Activated naive CD8-positive, alpha-beta T cell treated with anti-CD3 and anti-CD28 coated beads for 36 hours (primary cell): Measurements from ENCODE around the gene AGBL3. TPM values are rescaled to one million over a fixed set of nuclear protein-coding genes. Genes with fewer than 3 reads are reported as not detected.

Experiments
- DNase-seq: peaks from one replicate; pipeline ENCODE4 v3.0.0; 2021
- H3K27ac Mint-ChIP-seq: one replicate; pipeline ENCODE4 v1.8.0; 2022; ENCODE audit warnings: mild to moderate bottlenecking, moderate library complexity, mixed read lengths
- H3K27me3 Mint-ChIP-seq: one replicate; pipeline ENCODE4 v1.8.0; 2022; ENCODE audit warnings: mild to moderate bottlenecking, mixed read lengths
- H3K36me3 Mint-ChIP-seq: one replicate; pipeline ENCODE4 v1.8.0; 2021; ENCODE audit warnings: mild to moderate bottlenecking, mixed read lengths
- H3K4me1 Mint-ChIP-seq: one replicate; pipeline ENCODE4 v1.8.0; 2021; ENCODE audit warnings: mixed read lengths
- H3K4me3 Mint-ChIP-seq: one replicate; pipeline ENCODE4 v1.8.0; 2022; ENCODE audit warnings: mild to moderate bottlenecking, moderate library complexity, mixed read lengths
- H3K9me3 Mint-ChIP-seq: one replicate; pipeline ENCODE4 v1.8.0; 2022; ENCODE audit warnings: mixed read lengths
- total RNA-seq, 2 experiments: library from RNA; stranded (reverse); gene quantifications; one replicate each; pipeline ENCODE4 v1.2.3, GENCODE V29; 2021

AGBL3 gene
- total RNA-seq, 2 experiments from 2014 or later, result 2.2 to 3.6 TPM

GRCh38 chr7:135128931-135129330, 142.6 kb downstream of the AGBL3 start:
- Mint-ChIP-seq H3K27ac (no peak overlapping the region), H3K27me3 (no peaks in the 10 kb centered on the region), H3K4me1 (no peaks in the 10 kb centered on the region), H3K4me3 (no peak overlapping the region), H3K9me3 (peaks cover 28% of the 10 kb centered on the region), H3K36me3 (peaks cover 16% of the 10 kb centered on the region)
- no peak for DNase-seq

GRCh38 chr7:135129579-135129978, 143.3 kb downstream of the AGBL3 start:
- Mint-ChIP-seq H3K9me3 (peaks cover 28% of the 10 kb centered on the region), H3K27ac (no peak overlapping the region), H3K27me3 (no peaks in the 10 kb centered on the region), H3K36me3 (peaks cover 16% of the 10 kb centered on the region), H3K4me3 (no peak overlapping the region), H3K4me1 (no peaks in the 10 kb centered on the region)
- DNase-seq, result no peak

GRCh38 chr7:135143885-135144668, 157.8 kb downstream of the AGBL3 start:
- DNase-seq, result no peak
- Mint-ChIP-seq H3K36me3 (peaks cover 10% of the 10 kb centered on the region), H3K9me3 (peaks cover 14% of the 10 kb centered on the region), H3K4me3 (no peak overlapping the region), H3K4me1 (peaks cover 26% of the 10 kb centered on the region), H3K27me3 (no peaks in the 10 kb centered on the region), H3K27ac (no peak overlapping the region)

- H3K9me3 Mint-ChIP-seq, result peaks cover 2% of the 10 kb centered on the region
- H3K27me3 Mint-ChIP-seq, result no peaks in the 10 kb centered on the region
- H3K36me3 Mint-ChIP-seq, result peaks cover 27% of the 10 kb centered on the region
- peak overlapping the region; percentile 88 for H3K4me3 Mint-ChIP-seq
- H3K27ac Mint-ChIP-seq, result peak overlapping the region; percentile 97
- DNase-seq, result no peak
- H3K4me1 Mint-ChIP-seq, result peaks cover 52% of the 10 kb centered on the region
Observed at GRCh38 chr7:135147341-135147898, 161.1 kb downstream of the AGBL3 start.

GRCh38 chr7:135147899-135148721, 161.8 kb downstream of the AGBL3 start, which contains the start of gene TMEM140:
Gene TMEM140 (plus strand): TSS chr7:135148072. CDS start chr7:135164442, 16,370 bp downstream.
- Mint-ChIP-seq H3K36me3 (peaks cover 34% of the 10 kb centered on the region), H3K27me3 (no peaks in the 10 kb centered on the region), H3K4me1 (peaks cover 57% of the 10 kb centered on the region), H3K27ac (peak within 1 kb of the TSS; percentile 97), H3K4me3 (peak within 1 kb of the TSS; percentile 88), H3K9me3 (peaks cover 8% of the 10 kb centered on the region)
- DNase-seq, result peak; percentile 52

GRCh38 chr7:135150072-135150782, 163.9 kb downstream of the AGBL3 start:
- no peak for DNase-seq
- Mint-ChIP-seq H3K9me3 (peaks cover 25% of the 10 kb centered on the region), H3K4me1 (peaks cover 64% of the 10 kb centered on the region), H3K27me3 (no peaks in the 10 kb centered on the region), H3K36me3 (peaks cover 53% of the 10 kb centered on the region), H3K27ac (peak overlapping the region; percentile 54), H3K4me3 (peak overlapping the region; percentile 88)

- Mint-ChIP-seq H3K4me3 (peak overlapping the region; percentile 30), H3K4me1 (peaks cover 56% of the 10 kb centered on the region), H3K9me3 (peaks cover 31% of the 10 kb centered on the region), H3K27me3 (no peaks in the 10 kb centered on the region), H3K27ac (peak overlapping the region; percentile 49), H3K36me3 (peaks cover 62% of the 10 kb centered on the region)
- no peak for DNase-seq
Observed at GRCh38 chr7:135151132-135151531, 164.8 kb downstream of the AGBL3 start.

- H3K27me3 Mint-ChIP-seq, result no peaks in the 10 kb centered on the region
- H3K9me3 Mint-ChIP-seq, result peaks cover 35% of the 10 kb centered on the region
- H3K4me3 Mint-ChIP-seq, result peak overlapping the region; percentile 30
- peak overlapping the region; percentile 49 for H3K27ac Mint-ChIP-seq
- DNase-seq, result no peak
- H3K36me3 Mint-ChIP-seq, result peaks cover 66% of the 10 kb centered on the region
- H3K4me1 Mint-ChIP-seq, result peaks cover 52% of the 10 kb centered on the region
Observed at GRCh38 chr7:135151533-135151932, 165.2 kb downstream of the AGBL3 start.

- no peak for DNase-seq
- Mint-ChIP-seq H3K4me1 (peaks cover 47% of the 10 kb centered on the region), H3K4me3 (no peak overlapping the region), H3K36me3 (peaks cover 75% of the 10 kb centered on the region), H3K27me3 (no peaks in the 10 kb centered on the region), H3K27ac (no peak overlapping the region), H3K9me3 (peaks cover 41% of the 10 kb centered on the region)
Observed at GRCh38 chr7:135152442-135152841, 166.1 kb downstream of the AGBL3 start.

- H3K27ac Mint-ChIP-seq, result no peak overlapping the region
- H3K36me3 Mint-ChIP-seq, result peaks cover 88% of the 10 kb centered on the region
- peaks cover 41% of the 10 kb centered on the region for H3K9me3 Mint-ChIP-seq
- H3K4me1 Mint-ChIP-seq, result peaks cover 42% of the 10 kb centered on the region
- no peak for DNase-seq
- no peak overlapping the region for H3K4me3 Mint-ChIP-seq
- no peaks in the 10 kb centered on the region for H3K27me3 Mint-ChIP-seq
Observed at GRCh38 chr7:135154734-135155133, 168.4 kb downstream of the AGBL3 start.

GRCh38 chr7:135156290-135156689, 170.0 kb downstream of the AGBL3 start:
- Mint-ChIP-seq H3K36me3 (peaks cover 89% of the 10 kb centered on the region), H3K9me3 (peaks cover 47% of the 10 kb centered on the region), H3K4me1 (peaks cover 43% of the 10 kb centered on the region), H3K27me3 (no peaks in the 10 kb centered on the region), H3K27ac (no peak overlapping the region), H3K4me3 (no peak overlapping the region)
- no peak for DNase-seq

- Mint-ChIP-seq H3K27me3 (no peaks in the 10 kb centered on the region), H3K27ac (no peak overlapping the region), H3K36me3 (peaks cover 93% of the 10 kb centered on the region), H3K9me3 (peaks cover 52% of the 10 kb centered on the region), H3K4me3 (no peak overlapping the region), H3K4me1 (peaks cover 39% of the 10 kb centered on the region)
- DNase-seq, result no peak
Observed at GRCh38 chr7:135158141-135158655, 171.9 kb downstream of the AGBL3 start.

GRCh38 chr7:135158874-135159273, 172.6 kb downstream of the AGBL3 start:
- Mint-ChIP-seq H3K36me3 (peaks cover 89% of the 10 kb centered on the region), H3K4me1 (peaks cover 39% of the 10 kb centered on the region), H3K9me3 (peaks cover 49% of the 10 kb centered on the region), H3K4me3 (no peak overlapping the region), H3K27me3 (no peaks in the 10 kb centered on the region), H3K27ac (peak overlapping the region; percentile 1)
- no peak for DNase-seq

- Mint-ChIP-seq H3K4me1 (peaks cover 37% of the 10 kb centered on the region), H3K27ac (peak overlapping the region; percentile 85), H3K4me3 (no peak overlapping the region), H3K9me3 (peaks cover 46% of the 10 kb centered on the region), H3K27me3 (no peaks in the 10 kb centered on the region), H3K36me3 (peaks cover 88% of the 10 kb centered on the region)
- no peak for DNase-seq
Observed at GRCh38 chr7:135159359-135160085, 173.2 kb downstream of the AGBL3 start.
